IMR-90 (cell line): ENCODE data around the gene RSF1. TPM values are rescaled to one million over a fixed set of nuclear protein-coding genes. Genes with fewer than 3 reads are reported as not detected.

Experiments
- ATAC-seq: fragments of 200-7000 bp; cut with Tn5 transposase; 2 replicates; pipeline ENCODE4 v1.9.1; 2020; ENCODE audit warnings: low read depth, mild to moderate bottlenecking, moderate library complexity
- BruUV-seq: library from RNA; stranded (reverse); fragments of 400-500 nt; replicated peaks from 2 replicates; lab custom pipeline; 2021; lab: Mats Ljungman, UMichigan
- CTCF ChIA-PET: fragments of 300-600 bp; formaldehyde crosslinking; extraction: SDS; loops from one replicate; lab custom pipeline; 2021; ENCODE audit warnings: antibody characterized with exemption; lab: Yijun Ruan, JAX
- POLR2A ChIA-PET: fragments of 300-600 bp; sonication (Branson Sonifier 250); formaldehyde crosslinking; loops from one replicate; lab custom pipeline; 2022; ENCODE audit warnings: antibody characterized with exemption; ENCODE audit not compliant: unreplicated experiment; lab: Charles Lee
- DNase-seq: peaks from one replicate; pipeline ENCODE4 v3.0.0; 2013
- H2AFZ ChIP-seq: replicated peaks from 2 replicates; pipeline ENCODE3; 2013; ENCODE audit warnings: low read length, mild to moderate bottlenecking; ENCODE audit not compliant: poor library complexity
- H2AK5ac ChIP-seq: 2 replicates; pipeline ENCODE4 v1.6.1; 2013; ENCODE audit warnings: low read depth, low read length, inconsistent platforms
- H2AK9ac ChIP-seq: replicated peaks from 2 replicates; pipeline ENCODE3; 2013; ENCODE audit warnings: mild to moderate bottlenecking, low read depth, low read length, moderate library complexity; ENCODE audit not compliant: poor library complexity
- H2BK120ac ChIP-seq: 2 replicates; pipeline ENCODE4 v1.6.1; 2013; ENCODE audit warnings: low read depth, low read length, inconsistent platforms
- H2BK15ac ChIP-seq: 3 replicates; pipeline ENCODE4 v1.6.1; 2013; ENCODE audit warnings: low read depth, low read length, inconsistent platforms
- H2BK20ac ChIP-seq: 2 replicates; pipeline ENCODE4 v1.6.1; 2013; ENCODE audit warnings: low read depth, mild to moderate bottlenecking, inconsistent platforms, low read length, moderate library complexity
- H2BK5ac ChIP-seq: 2 replicates; pipeline ENCODE4 v1.6.1; 2013; ENCODE audit warnings: mild to moderate bottlenecking, low read depth, low read length, inconsistent platforms; ENCODE audit not compliant: poor library complexity, severe bottlenecking
- H3K14ac ChIP-seq: replicated peaks from 2 replicates; pipeline ENCODE4 v1.6.1; 2013; ENCODE audit warnings: low read depth, low read length, inconsistent platforms
- H3K18ac ChIP-seq: 2 replicates; pipeline ENCODE4 v1.6.1; 2013; ENCODE audit warnings: low read depth, low read length, control low read depth
- H3K23ac ChIP-seq: 2 replicates; pipeline ENCODE4 v1.6.1; 2013; ENCODE audit warnings: low read depth, low read length, inconsistent platforms
- H3K27ac ChIP-seq: 2 replicates; pipeline ENCODE4 v1.5.1; 2013; ENCODE audit warnings: mild to moderate bottlenecking, control low read depth, low read length; ENCODE audit not compliant: insufficient read depth
- H3K27me3 ChIP-seq: 2 replicates; pipeline ENCODE4 v1.6.1; 2013; ENCODE audit warnings: low read length; ENCODE audit not compliant: control insufficient read depth, insufficient read depth
- H3K36me3 ChIP-seq: 2 replicates; pipeline ENCODE4 v1.6.1; 2013; ENCODE audit warnings: low read length, mixed read lengths; ENCODE audit not compliant: control insufficient read depth, insufficient read depth
- H3K4ac ChIP-seq: 2 replicates; pipeline ENCODE4 v1.6.1; 2013; ENCODE audit warnings: low read depth, low read length, inconsistent platforms
- H3K4me1 ChIP-seq: 2 replicates; pipeline ENCODE4 v1.6.1; 2013; ENCODE audit warnings: low read length, mixed read lengths; ENCODE audit not compliant: control insufficient read depth, insufficient read depth
- H3K4me2 ChIP-seq: 2 replicates; pipeline ENCODE4 v1.6.1; 2013; ENCODE audit warnings: low read depth, mild to moderate bottlenecking, control low read depth, low read length, moderate library complexity
- H3K4me3 ChIP-seq: 2 replicates; pipeline ENCODE4 v1.5.1; 2013; ENCODE audit warnings: low read depth, mild to moderate bottlenecking, control low read depth, low read length, moderate library complexity; ENCODE audit not compliant: insufficient read depth
- H3K56ac ChIP-seq: 2 replicates; pipeline ENCODE4 v1.6.1; 2013; ENCODE audit warnings: low read length, inconsistent platforms; ENCODE audit not compliant: insufficient read depth; ENCODE audit errors: extremely low read depth
- H3K79me1 ChIP-seq, 2 experiments: 2 replicates each; pipeline ENCODE4 v1.6.1; 2013; ENCODE audit warnings: low read length in 2 of 2, inconsistent platforms in 1 of 2, low read depth in 1 of 2
- H3K9ac ChIP-seq: 2 replicates; pipeline ENCODE4 v1.6.1; 2013; ENCODE audit warnings: low read depth, low read length, control low read depth
- H3K9me1 ChIP-seq: 2 replicates; pipeline ENCODE4 v1.6.1; 2013; ENCODE audit warnings: low read length, inconsistent platforms; ENCODE audit not compliant: insufficient read depth
- H3K9me3 ChIP-seq: 2 replicates; pipeline ENCODE4 v1.6.1; 2013; ENCODE audit warnings: low read length; ENCODE audit not compliant: control insufficient read depth, insufficient read depth
- H4K20me1 ChIP-seq: 2 replicates; pipeline ENCODE4 v1.6.1; 2013; ENCODE audit warnings: low read length, inconsistent platforms; ENCODE audit not compliant: insufficient read depth
- H4K5ac ChIP-seq: 2 replicates; pipeline ENCODE4 v1.6.1; 2013; ENCODE audit warnings: mild to moderate bottlenecking, low read depth, low read length, control low read depth
- H4K8ac ChIP-seq, 2 experiments: 2 replicates each; pipeline ENCODE4 v1.6.1; 2013; ENCODE audit warnings: low read depth in 2 of 2, low read length in 2 of 2, control low read depth in 1 of 2, inconsistent platforms in 1 of 2
- H4K91ac ChIP-seq: 2 replicates; pipeline ENCODE4 v1.6.1; 2013; ENCODE audit warnings: low read depth, low read length, inconsistent platforms; ENCODE audit not compliant: insufficient read depth
- BHLHE40 ChIP-seq: fragments of 150-350 bp; IDR thresholded peaks from 2 replicates; pipeline ENCODE4 v1.6.1; 2016; ENCODE audit warnings: mild to moderate bottlenecking, low read depth, low read length
- CEBPB ChIP-seq: IDR thresholded peaks from 2 replicates; pipeline ENCODE4 v1.6.1; 2012; ENCODE audit warnings: low read depth, low read length, improper control_type of control experiment
- CHD1 ChIP-seq: IDR thresholded peaks from 2 replicates; pipeline ENCODE4 v1.6.1; 2012; ENCODE audit warnings: low read depth, low read length, improper control_type of control experiment
- FOS ChIP-seq: fragments of 150-350 bp; IDR thresholded peaks from 2 replicates; pipeline ENCODE4 v1.6.1; 2016; ENCODE audit warnings: low read depth, low read length
- MAFK ChIP-seq: IDR thresholded peaks from 2 replicates; pipeline ENCODE4 v1.6.1; 2012; ENCODE audit warnings: low read depth, low read length, improper control_type of control experiment
- MAZ ChIP-seq: IDR thresholded peaks from 2 replicates; pipeline ENCODE4 v1.6.1; 2012; ENCODE audit warnings: low read depth, mild to moderate bottlenecking, low read length, improper control_type of control experiment, moderate library complexity, borderline replicate concordance
- MXI1 ChIP-seq: IDR thresholded peaks from 2 replicates; pipeline ENCODE4 v1.6.1; 2012; ENCODE audit warnings: low read depth, mild to moderate bottlenecking, low read length, moderate library complexity, borderline replicate concordance
- NFE2L2 ChIP-seq: fragments of 150-350 bp; IDR thresholded peaks from 2 replicates; pipeline ENCODE4 v1.6.1; 2016; ENCODE audit warnings: low read depth, mild to moderate bottlenecking, low read length
- POLR2A ChIP-seq: IDR thresholded peaks from 2 replicates; pipeline ENCODE4 v1.6.1; 2012; ENCODE audit warnings: mild to moderate bottlenecking, low read depth, low read length
- RAD21 ChIP-seq: IDR thresholded peaks from 2 replicates; pipeline ENCODE4 v1.6.1; 2012; ENCODE audit warnings: low read length, improper control_type of control experiment
- RCOR1 ChIP-seq: IDR thresholded peaks from 2 replicates; pipeline ENCODE4 v1.6.1; 2012; ENCODE audit warnings: mild to moderate bottlenecking, low read length, improper control_type of control experiment; ENCODE audit not compliant: insufficient replicate concordance
- RFX5 ChIP-seq: IDR thresholded peaks from 2 replicates; pipeline ENCODE4 v1.8.0; 2012; ENCODE audit warnings: low read depth, mild to moderate bottlenecking, low read length, moderate library complexity
- SMC3 ChIP-seq: fragments of 150-350 bp; IDR thresholded peaks from 2 replicates; pipeline ENCODE4 v1.6.1; 2016; ENCODE audit warnings: low read depth, mild to moderate bottlenecking, antibody characterized with exemption, low read length, moderate library complexity
- WGBS, 2 experiments: methylation state at CpG; one replicate each; pipeline versions ENCODE4 v1.1.5 to v1.1.7; 2013; ENCODE audit warnings: missing lambda C conversion rate in 2 of 2; ENCODE audit not compliant: insufficient read length in 1 of 2; ENCODE audit errors: extremely low coverage in 2 of 2; 5-methylcytosine and 5-hydroxymethylcytosine counted together
- dilution Hi-C: fragments of 300-500 bp; cut with HindIII; formaldehyde crosslinking; loops from one replicate; pipeline ENCODE4 v1.14.3; 2018; ENCODE audit warnings: low sequenced_read_pairs; ENCODE audit not compliant: unreplicated experiment
- in situ Hi-C: fragments of 300-500 bp; cut with MboI; formaldehyde crosslinking; loops from 3 replicates; pipeline ENCODE4 v1.14.3; 2019; ENCODE audit warnings: low sequenced_read_pairs, inconsistent platforms, mixed read lengths
- intact Hi-C: fragments of 100-400 bp; cut with micrococcal nuclease; formaldehyde crosslinking; loops from 2 replicates; pipeline ENCODE4 v1.10.0; 2022
- polyA plus RNA-seq, 3 experiments: library from polyadenylated mRNA; depleted of rRNA; stranded (reverse); fragments of >200 nt; gene quantifications; 2 replicates each; pipeline ENCODE4 v1.2.3, GENCODE V29; 2012; ENCODE audit warnings: low replicate concordance in 1 of 3
- total RNA-seq: library from RNA; depleted of rRNA; stranded (reverse); fragments of >200 nt; gene quantifications from 2 replicates; pipeline ENCODE4 v1.2.3, GENCODE V29; 2012
- TF ChIP-seq, protein P1 (sequence below): fragments of 150-350 bp; IDR thresholded peaks from 2 replicates; pipeline ENCODE4 v1.6.1; 2016; ENCODE audit warnings: low read depth, mild to moderate bottlenecking, low read length, moderate library complexity, borderline replicate concordance
- TF ChIP-seq, protein P2 (sequence below): fragments of 150-350 bp; IDR thresholded peaks from 2 replicates; pipeline ENCODE4 v1.6.1; 2017; ENCODE audit warnings: mild to moderate bottlenecking, antibody characterized with exemption, low read length, low read depth
- TF ChIP-seq, protein P3 (sequence below): conservative IDR thresholded peaks from 2 replicates; pipeline ENCODE4 v1.5.1; 2012; ENCODE audit warnings: mild to moderate bottlenecking, low read depth, low read length, improper control_type of control experiment

RSF1 gene
- total and polyA plus RNA-seq, 2 of the 4 experiments (the other 2 are of a cell fraction): 13.9 to 18.5 TPM

DNA sequence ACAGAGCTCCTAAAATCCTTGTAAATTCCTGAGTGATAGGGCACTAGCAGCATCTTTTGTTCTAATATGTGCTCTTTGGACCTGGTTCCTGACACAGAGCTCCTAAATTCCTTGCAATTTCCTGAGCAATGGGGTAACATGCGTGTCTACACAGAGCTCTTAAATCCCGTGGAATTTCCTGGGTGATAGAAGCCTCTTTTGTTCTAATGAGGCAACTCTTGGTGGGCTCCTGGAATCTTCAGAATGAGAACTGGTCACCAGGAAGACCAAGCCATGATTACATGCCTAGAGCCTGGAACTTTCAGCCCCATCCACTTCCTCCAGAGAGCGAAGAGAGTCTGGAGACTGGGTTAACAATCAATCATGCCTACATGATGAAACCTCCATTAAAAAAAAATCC lies 19.0 kb downstream of the RSF1 start:
- Histone ChIP-seq H3K18ac (no peak overlapping the region), H2AFZ (no peak overlapping the region), H3K4me1 (no peaks in the 10 kb centered on the region; the same call in 1 of the 2 replicates), H4K8ac (no peak overlapping the region), H2AK5ac (no peak overlapping the region), H3K4ac (no peak overlapping the region), H2BK5ac (no peak overlapping the region), H4K5ac (no peak overlapping the region), H3K27me3 (no peaks in the 10 kb centered on the region), H3K4me2 (no peak overlapping the region), H3K56ac (no peak overlapping the region), H3K36me3 (no peaks in the 10 kb centered on the region), H3K14ac (no peak overlapping the region), H3K9ac (no peak overlapping the region), H3K4me3 (no peak overlapping the region), H2AK9ac (no peak overlapping the region), H3K9me1 (peaks cover 17% of the 10 kb centered on the region), H2BK15ac (no peak overlapping the region), H3K23ac (no peak overlapping the region), H4K20me1 (peaks cover 91% of the 10 kb centered on the region), H3K27ac (no peak overlapping the region), H4K91ac (no peak overlapping the region), H3K9me3 (no peaks in the 10 kb centered on the region), H2BK120ac (no peak overlapping the region), H3K79me1 (peaks cover 29 to 81% of the 10 kb centered on the region in 2 experiments), H2BK20ac (no peak overlapping the region)
- TF ChIP-seq RFX5 (no peak), CEBPB (no peak), POLR2A (no peak), MAZ (no peak), CHD1 (no peak), MAFK (no peak), SMC3 (no peak), BHLHE40 (no peak), NFE2L2 (no peak), FOS (no peak), RCOR1 (no peak), MXI1 (no peak), RAD21 (no peak)
- TF ChIP-seq, protein P1, sequence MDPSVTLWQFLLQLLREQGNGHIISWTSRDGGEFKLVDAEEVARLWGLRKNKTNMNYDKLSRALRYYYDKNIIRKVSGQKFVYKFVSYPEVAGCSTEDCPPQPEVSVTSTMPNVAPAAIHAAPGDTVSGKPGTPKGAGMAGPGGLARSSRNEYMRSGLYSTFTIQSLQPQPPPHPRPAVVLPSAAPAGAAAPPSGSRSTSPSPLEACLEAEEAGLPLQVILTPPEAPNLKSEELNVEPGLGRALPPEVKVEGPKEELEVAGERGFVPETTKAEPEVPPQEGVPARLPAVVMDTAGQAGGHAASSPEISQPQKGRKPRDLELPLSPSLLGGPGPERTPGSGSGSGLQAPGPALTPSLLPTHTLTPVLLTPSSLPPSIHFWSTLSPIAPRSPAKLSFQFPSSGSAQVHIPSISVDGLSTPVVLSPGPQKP: no peak
- TF ChIP-seq, protein P2, sequence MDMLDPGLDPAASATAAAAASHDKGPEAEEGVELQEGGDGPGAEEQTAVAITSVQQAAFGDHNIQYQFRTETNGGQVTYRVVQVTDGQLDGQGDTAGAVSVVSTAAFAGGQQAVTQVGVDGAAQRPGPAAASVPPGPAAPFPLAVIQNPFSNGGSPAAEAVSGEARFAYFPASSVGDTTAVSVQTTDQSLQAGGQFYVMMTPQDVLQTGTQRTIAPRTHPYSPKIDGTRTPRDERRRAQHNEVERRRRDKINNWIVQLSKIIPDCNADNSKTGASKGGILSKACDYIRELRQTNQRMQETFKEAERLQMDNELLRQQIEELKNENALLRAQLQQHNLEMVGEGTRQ: no peak
- TF ChIP-seq, protein P3, sequence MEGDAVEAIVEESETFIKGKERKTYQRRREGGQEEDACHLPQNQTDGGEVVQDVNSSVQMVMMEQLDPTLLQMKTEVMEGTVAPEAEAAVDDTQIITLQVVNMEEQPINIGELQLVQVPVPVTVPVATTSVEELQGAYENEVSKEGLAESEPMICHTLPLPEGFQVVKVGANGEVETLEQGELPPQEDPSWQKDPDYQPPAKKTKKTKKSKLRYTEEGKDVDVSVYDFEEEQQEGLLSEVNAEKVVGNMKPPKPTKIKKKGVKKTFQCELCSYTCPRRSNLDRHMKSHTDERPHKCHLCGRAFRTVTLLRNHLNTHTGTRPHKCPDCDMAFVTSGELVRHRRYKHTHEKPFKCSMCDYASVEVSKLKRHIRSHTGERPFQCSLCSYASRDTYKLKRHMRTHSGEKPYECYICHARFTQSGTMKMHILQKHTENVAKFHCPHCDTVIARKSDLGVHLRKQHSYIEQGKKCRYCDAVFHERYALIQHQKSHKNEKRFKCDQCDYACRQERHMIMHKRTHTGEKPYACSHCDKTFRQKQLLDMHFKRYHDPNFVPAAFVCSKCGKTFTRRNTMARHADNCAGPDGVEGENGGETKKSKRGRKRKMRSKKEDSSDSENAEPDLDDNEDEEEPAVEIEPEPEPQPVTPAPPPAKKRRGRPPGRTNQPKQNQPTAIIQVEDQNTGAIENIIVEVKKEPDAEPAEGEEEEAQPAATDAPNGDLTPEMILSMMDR: no peak
- DNase-seq (no peak), ATAC-seq (no peak)
- intact Hi-C loops (no loop called here), dilution Hi-C loops (no loop called here), in situ Hi-C loops (no loop called here)
- ChIA-PET POLR2A (no interaction called here), CTCF (no interaction called here)
- BruUV-seq: no TSS peak
- no CpG with 5 or more reads among the region's 3 CpGs for WGBS, 2 experiments
